HG03039 (cell line): ENCODE data around the gene TVP23A.

Source experiments
- ATAC-seq: cut with Tn5 transposase; IDR thresholded peaks from one replicate; pipeline ENCODE4 v1.9.1; 2021; ENCODE audit warnings: mild to moderate bottlenecking, moderate library complexity; ENCODE audit not compliant: unreplicated experiment

TVP23A gene

GRCh38 chr16:10817963-10818941 is at the start of gene TVP23A:
Gene TVP23A (minus strand): TSS chr16:10818794. CDS start chr16:10818493, 301 bp downstream.
- no peak for ATAC-seq

- no peak for ATAC-seq
These were observed 49.6 kb upstream of the TVP23A start for GRCh38 chr16:10868104-10868595.

GRCh38 chr16:10867199-10867598 is 48.6 kb upstream of the TVP23A start:
- no peak for ATAC-seq

GRCh38 chr16:10865991-10866966 is 47.7 kb upstream of the TVP23A start:
- ATAC-seq = no peak

- no peak for ATAC-seq
These were observed 43.8 kb upstream of the TVP23A start for GRCh38 chr16:10862438-10862837.

DNA sequence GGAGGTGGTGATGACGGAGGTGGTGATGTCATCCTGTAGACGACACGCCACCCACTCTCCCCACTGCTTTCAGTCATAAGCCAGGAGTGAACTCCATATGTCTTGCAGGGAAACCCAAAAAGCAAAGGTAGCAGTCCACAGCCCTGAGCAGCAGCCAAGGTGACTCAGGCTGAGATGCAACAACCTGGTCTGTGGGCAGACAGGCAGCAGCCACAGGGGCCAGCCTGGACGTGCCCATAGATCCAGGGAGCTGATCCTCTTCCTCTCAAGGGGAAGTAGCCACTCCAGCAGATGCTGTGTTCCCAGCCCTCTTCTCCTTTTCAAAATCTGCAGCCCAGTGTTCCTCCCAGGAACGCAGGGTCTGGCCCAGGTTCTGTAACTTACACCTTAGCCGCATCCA is 41.1 kb upstream of the TVP23A start:
- ATAC-seq = no peak

- ATAC-seq = no peak
These were observed 40.4 kb upstream of the TVP23A start for GRCh38 chr16:10859020-10859419.

DNA sequence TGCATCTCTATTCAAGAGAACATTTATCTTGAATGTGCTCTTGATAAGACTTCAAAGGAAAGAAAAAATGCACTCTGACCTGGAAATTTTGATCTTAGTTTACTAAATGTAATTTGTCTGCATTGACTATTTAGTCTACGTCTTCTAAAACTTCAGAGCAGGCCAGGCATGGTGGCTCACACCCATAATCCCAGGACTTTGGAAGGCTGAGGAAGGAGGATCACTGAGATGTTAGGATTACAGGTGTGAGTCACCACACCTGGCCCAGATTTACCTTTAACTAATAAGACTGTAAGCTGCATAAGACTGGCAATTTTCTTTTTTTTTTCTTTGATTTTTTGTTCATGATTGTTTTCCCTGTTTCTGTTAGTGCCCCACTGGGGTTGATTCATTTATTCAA is 39.6 kb upstream of the TVP23A start:
- no peak for ATAC-seq

DNA sequence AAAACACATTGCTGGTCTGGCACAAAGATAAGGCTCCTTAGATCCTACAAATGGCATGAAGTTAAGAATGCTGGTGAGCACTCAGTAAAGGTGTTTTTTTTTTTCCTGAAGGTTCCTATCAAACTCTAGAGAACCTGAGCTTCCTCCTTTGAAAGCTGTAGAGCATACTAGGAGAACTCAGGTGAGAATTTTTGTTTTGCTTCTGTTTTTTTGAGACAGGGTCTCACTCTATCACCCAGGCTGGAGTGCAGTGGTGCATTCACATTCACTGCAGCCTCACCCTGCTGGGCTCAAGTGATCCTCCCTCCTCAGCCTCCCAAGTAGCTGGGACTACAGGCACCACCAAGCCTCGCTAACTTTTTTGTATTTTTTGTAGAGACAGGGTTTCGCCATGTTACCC is 37.4 kb upstream of the TVP23A start:
- no peak for ATAC-seq

- no peak for ATAC-seq
These were observed 34.4 kb upstream of the TVP23A start for GRCh38 chr16:10852948-10853347.

GRCh38 chr16:10852286-10852685 is 33.7 kb upstream of the TVP23A start:
- ATAC-seq = no peak

DNA sequence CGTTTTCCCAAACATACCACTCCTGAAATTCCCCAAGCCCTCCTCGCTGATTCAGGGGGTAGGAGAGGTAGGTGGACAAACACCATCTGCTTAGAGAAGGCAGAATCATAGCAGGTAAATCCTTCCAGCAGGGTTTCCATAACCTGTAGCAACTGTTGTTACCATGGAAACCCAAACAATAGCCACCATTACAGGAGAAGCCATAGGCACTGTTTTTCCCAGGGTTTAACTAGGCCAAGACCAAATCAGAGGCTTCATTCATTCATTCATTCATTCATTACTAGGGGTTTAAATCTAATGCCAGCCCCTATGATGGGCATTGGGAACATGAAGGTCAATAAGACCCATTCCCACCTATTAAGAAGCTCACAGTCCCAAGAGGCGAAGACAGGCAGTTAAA is 32.9 kb upstream of the TVP23A start:
- ATAC-seq = no peak

DNA sequence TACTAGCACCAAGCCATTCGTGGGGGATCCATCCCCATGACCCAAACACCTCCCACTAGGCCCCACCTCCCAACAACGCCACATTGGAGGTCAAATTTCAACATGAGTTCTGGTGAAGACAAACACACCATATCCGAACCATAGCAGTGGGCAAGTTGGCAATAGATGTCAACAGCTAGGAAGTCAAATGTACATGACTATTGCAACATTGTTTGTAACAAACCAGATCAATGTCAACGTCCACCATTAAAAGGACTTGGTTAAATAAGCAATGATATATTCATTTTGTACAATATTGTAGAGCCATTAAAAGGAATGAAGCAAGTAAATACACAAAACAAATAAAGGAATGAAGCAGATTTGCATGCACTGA is 31.9 kb upstream of the TVP23A start:
- no peak for ATAC-seq

DNA sequence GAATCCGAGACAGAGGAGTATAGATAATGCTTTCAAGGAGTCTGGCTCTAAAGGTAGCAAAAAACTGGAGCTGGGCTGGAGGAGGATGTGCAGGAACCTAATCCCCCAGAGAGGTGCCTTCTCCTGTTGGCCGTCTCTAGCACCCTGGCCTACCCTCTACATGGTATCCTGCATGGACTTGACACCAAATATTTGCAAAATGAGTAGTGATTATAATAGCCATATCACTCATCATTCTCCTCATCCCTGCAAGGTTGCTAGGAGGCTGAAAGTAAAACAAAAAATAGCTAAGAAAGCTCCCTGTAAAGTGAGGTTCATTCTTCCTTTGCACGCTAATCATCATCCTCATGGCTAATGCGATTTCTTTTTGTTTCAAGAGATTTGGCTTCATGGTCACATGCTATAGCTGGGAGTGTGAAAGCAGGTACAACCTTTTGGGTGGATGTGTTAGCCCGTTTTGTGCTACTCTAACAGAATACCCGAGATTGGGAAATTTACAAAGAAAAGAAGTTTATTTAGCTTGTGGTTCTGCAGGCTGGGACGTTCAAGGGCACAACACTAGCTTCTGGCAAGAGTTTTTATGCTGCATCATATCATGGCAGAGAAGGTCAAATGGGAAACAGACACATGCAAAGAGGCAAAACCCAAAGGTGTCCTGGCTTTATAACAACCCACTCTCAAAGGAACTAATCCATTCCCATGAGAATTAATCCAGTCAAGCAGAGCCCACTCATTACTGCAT is 31.3 kb upstream of the TVP23A start:
- ATAC-seq = no peak

DNA sequence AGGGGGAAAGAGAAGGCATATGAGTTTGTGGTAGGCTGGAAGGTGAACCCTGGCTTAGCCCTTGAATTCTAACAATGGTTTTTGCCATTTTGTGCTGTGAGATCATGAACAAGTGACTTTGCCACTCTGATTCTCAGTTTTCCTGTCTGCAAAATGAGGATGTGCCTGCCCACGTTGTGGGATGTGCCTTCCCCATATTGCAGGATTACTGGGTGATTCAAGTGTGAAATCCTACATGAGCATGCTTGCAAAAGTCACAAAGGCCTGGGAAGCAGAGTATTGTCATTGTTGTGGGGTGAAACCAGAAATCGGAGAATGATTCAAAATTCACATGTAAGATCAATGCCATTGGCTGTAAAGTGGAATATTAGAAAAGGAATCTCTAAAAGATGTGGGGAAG is 28.6 kb upstream of the TVP23A start:
- no peak for ATAC-seq

- ATAC-seq = no peak
These were observed 27.8 kb upstream of the TVP23A start for GRCh38 chr16:10846213-10846998.

DNA sequence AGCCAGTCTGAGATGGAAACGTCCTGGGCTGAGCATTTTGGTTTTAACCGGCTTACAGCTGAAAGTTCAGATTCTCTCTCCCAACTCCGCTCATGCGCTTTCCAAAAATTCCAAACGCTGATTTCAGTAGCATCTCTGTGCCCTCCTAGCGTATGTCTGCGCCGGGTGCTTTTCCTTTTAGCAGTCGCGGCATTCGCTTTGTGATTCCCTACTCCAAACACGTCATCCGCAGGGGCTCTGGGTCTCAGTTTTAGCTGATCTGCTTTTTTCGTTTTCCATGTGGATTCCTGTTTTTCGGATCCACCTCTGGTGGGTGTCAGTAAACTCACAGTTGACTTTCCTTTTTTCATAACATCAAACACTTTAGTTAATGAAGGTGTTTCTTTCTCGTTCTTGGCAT is 22.1 kb upstream of the TVP23A start:
- no peak for ATAC-seq

GRCh38 chr16:10839279-10839666 is 20.7 kb upstream of the TVP23A start:
- ATAC-seq = no peak

GRCh38 chr16:10838621-10839278 is 20.2 kb upstream of the TVP23A start:
- ATAC-seq = no peak
